ENCODE measurements around the gene POMC.
"Not testable (repeated sequence)": the region's sequence is repeated elsewhere in the genome, so short reads cannot be mapped to it uniquely, and the experiment has no call there.

Gene POMC

GRCh38 chr2:25129901-25130520 is 38.4 kb downstream of the POMC start:
- no peak for DNase-seq (ENCODE audit: low read depth)
- no peak overlapping the region for H3K4me3 ChIP-seq (ENCODE audit: control insufficient read depth, low read depth, low read length)
- no peak for TF ChIP-seq CTCF (conservative IDR thresholded peaks at IDR 0.05; ENCODE audit: control insufficient read depth, insufficient read depth, low read depth, low read length)

GRCh38 chr2:25127646-25128045 is 40.7 kb downstream of the POMC start:
- no peak overlapping the region for H3K4me3 ChIP-seq (ENCODE audit: control insufficient read depth, low read depth, low read length)
- no peak for TF ChIP-seq CTCF (conservative IDR thresholded peaks at IDR 0.05; ENCODE audit: control insufficient read depth, insufficient read depth, low read depth, low read length)
- peak; percentile 81 for DNase-seq (ENCODE audit: low read depth)

- not testable (repeated sequence) for DNase-seq (ENCODE audit: low read depth); H3K4me3 ChIP-seq (ENCODE audit: control insufficient read depth, low read depth, low read length)
These were observed 41.3 kb downstream of the POMC start for GRCh38 chr2:25127071-25127470.

- no peak for TF ChIP-seq CTCF (conservative IDR thresholded peaks at IDR 0.05; ENCODE audit: control insufficient read depth, insufficient read depth, low read depth, low read length)
- no peak overlapping the region for H3K4me3 ChIP-seq (ENCODE audit: control insufficient read depth, low read depth, low read length)
- DNase-seq (ENCODE audit: low read depth): no peak
These were observed 42.4 kb downstream of the POMC start for GRCh38 chr2:25125976-25126375.

GRCh38 chr2:25125189-25125588 is 43.2 kb downstream of the POMC start:
- DNase-seq (ENCODE audit: low read depth): no peak
- no peak overlapping the region for H3K4me3 ChIP-seq (ENCODE audit: control insufficient read depth, low read depth, low read length)
- no peak for TF ChIP-seq CTCF (conservative IDR thresholded peaks at IDR 0.05; ENCODE audit: control insufficient read depth, insufficient read depth, low read depth, low read length)

GRCh38 chr2:25123682-25124081 is 44.7 kb downstream of the POMC start:
- no peak overlapping the region for H3K4me3 ChIP-seq (ENCODE audit: control insufficient read depth, low read depth, low read length)
- no peak for TF ChIP-seq CTCF (conservative IDR thresholded peaks at IDR 0.05; ENCODE audit: control insufficient read depth, insufficient read depth, low read depth, low read length)
- no peak for DNase-seq (ENCODE audit: low read depth)

GRCh38 chr2:25122367-25122766 is 46.0 kb downstream of the POMC start:
- no peak for TF ChIP-seq CTCF (conservative IDR thresholded peaks at IDR 0.05; ENCODE audit: control insufficient read depth, insufficient read depth, low read depth, low read length)
- H3K4me3 ChIP-seq (ENCODE audit: control insufficient read depth, low read depth, low read length): no peak overlapping the region
- no peak for DNase-seq (ENCODE audit: low read depth)

All from fibroblast of mammary gland (primary cell).